ENCODE results near the gene OFD1.

DNA sequence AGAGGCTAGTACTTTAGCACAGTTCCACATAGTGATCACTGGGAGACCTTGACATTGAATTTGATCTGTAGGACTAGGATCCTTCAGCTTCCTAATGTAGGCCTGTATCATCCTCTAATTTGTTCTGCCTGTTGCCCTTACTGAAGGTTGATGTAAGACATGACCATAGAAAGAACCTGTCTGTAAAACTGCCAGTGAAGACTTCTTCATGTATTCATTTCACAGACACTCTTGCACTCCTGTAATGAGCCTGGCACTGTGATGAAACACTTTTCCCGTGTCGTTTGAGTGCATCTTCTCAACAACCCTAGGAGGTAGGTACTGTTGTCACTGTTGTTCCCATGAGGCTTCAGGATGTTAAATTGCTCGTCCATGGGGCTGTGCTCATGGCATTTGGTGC, 31.0 kb upstream of the OFD1 start:
- TF ChIP-seq, protein P1, sequence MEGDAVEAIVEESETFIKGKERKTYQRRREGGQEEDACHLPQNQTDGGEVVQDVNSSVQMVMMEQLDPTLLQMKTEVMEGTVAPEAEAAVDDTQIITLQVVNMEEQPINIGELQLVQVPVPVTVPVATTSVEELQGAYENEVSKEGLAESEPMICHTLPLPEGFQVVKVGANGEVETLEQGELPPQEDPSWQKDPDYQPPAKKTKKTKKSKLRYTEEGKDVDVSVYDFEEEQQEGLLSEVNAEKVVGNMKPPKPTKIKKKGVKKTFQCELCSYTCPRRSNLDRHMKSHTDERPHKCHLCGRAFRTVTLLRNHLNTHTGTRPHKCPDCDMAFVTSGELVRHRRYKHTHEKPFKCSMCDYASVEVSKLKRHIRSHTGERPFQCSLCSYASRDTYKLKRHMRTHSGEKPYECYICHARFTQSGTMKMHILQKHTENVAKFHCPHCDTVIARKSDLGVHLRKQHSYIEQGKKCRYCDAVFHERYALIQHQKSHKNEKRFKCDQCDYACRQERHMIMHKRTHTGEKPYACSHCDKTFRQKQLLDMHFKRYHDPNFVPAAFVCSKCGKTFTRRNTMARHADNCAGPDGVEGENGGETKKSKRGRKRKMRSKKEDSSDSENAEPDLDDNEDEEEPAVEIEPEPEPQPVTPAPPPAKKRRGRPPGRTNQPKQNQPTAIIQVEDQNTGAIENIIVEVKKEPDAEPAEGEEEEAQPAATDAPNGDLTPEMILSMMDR (conservative IDR thresholded peaks at IDR 0.05; ENCODE audit: low read depth, low read length), result no peak
- TF ChIP-seq EZH2 (IDR thresholded peaks at IDR 0.05; ENCODE audit: low read length, unreplicated experiment), result no peak

All from PC-3 (cell line).